UCSD-AML1 (cell line): Measurements from ENCODE around the gene BSX.

ENCODE experiments used
- DNase-seq: peaks from one replicate; lab custom pipeline; 2025; ENCODE audit not compliant: unreplicated experiment; lab: John Stamatoyannopoulos, UW

The BSX gene

DNA sequence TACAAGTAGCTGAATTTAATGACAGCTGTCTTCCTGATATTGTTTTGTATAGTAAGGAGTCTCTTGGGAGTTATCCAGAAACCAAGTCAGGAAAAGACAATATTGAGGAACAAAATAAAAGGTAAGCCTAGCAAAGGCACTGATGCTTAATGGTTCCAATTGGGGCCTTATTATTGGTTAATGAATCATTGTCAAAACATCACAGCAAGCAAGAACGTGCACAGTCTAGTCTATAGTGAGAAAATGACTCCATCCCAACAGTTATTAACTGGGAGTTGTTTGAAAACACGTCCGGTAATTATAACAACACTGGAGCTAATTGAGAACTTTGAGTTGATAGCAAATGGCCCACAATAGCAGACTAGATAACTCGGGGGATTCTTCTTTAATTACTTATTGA, 17.7 kb downstream of the BSX start:
- DNase-seq = no peak

DNA sequence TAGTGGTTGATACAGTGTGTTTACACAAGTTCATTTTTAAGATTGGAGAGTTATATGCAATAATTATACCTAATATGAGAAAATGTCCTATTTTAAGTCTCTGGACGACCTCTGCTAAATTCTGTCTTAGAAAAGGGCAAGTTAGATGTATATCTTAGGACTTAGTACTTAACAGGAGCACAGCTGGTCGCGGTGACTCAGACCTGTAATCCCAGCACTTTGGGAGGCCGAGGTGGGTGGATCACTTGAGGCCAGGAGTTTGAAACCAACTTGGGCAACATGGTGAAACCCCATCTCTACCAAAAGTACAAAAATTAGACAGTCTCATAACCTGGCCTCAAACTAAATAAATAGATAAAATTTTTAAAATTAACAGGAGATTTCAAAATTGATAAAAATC, 27.2 kb downstream of the BSX start:
- DNase-seq = no peak

DNA sequence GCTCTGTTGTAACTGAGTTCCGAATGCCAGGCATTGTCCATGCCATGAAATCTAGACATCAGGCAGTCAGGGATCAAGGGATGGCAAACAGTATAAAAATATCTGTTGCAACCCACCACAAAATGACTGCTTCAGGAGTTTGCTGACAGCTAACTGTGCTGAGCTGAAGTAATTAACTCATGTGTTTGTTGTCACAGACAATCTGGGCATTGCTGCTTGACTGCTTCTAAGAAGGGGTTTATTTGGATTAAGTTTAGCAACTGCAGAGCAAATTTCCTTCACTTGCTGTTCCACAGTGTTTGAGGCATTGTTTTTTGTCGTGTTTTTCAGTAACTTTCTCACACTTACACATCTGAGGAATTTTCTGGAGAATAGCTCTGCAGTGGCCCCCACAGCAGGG, 30.4 kb downstream of the BSX start:
- no peak for DNase-seq

DNA sequence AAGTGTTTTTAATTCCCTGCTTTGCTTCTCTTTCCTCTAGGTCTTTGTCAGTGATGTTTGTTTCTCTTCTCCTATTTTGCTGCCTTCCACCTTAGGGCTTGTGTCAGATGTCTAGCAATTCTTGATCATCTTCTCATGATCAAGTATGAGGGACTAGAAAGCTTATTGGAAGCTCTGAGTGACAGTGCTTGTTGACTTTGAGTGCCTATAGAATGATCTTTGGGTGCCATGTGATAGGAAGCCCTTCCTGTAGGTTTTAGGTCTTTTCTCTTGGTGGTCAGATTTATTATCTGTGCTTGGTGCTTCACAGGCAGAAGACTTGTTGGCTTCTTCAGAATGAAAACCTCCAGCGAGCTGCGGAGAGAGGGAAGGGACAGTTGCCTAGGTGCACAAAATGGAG, 43.1 kb downstream of the BSX start:
- no peak for DNase-seq

DNA sequence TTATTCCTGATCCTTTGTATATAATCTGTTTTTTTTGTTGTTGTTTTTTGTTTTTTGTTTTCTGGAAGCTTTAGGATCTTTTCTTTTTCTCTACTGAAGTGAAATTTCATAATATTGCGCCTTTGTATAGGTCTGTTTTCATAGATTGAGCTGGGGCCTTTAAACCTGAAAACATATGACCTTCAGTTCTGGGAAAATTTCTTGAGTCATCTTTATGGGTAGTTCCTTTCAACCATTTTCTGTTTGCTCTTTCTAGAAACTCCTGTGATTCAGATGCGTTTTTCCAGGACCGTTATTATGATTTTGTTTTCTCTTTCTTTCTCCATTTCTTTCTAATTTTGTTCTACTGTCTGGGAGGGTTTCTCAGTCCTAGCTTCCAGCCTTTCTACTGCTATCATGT, 43.7 kb downstream of the BSX start:
- DNase-seq = no peak

DNA sequence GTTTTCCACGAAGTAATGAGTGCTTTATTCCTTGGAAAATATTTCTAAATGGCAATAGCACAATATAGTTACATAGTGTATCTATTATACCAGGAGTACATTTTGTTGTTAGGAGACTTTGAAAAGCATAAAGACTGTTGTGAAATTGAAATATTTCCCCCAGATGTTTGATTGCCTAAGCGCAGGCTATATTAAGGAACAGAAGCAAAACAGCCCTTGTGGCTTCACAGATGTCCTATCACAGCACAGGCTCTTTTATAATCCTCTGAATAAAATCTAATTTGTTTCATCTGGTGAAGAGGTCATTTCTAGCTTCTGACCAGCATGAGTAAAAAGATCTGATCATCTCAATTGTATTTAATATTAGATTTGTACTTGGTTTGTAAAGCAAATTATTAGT, 48.2 kb downstream of the BSX start:
- DNase-seq = no peak

DNA sequence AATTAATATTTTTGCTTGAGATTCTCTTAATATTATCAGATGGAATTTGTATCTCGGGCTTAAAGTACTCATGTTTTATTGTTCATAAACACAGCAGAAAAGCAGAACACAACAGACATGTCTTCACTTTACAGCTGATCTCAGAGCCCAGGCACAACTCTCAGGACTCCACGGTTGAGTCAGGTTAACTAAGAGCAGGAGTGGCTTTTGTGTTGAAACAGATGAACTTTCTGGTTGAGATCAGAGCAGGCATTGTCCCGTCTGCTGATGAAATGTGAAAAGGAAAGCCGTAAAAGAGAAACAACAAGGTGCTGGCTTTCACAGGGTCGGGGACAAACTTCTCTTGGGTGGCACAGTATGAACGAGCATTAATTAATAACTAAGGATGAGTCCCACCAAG, 50.1 kb downstream of the BSX start:
- no peak for DNase-seq
